ENCODE results near the gene OSBPL2.

DNA sequence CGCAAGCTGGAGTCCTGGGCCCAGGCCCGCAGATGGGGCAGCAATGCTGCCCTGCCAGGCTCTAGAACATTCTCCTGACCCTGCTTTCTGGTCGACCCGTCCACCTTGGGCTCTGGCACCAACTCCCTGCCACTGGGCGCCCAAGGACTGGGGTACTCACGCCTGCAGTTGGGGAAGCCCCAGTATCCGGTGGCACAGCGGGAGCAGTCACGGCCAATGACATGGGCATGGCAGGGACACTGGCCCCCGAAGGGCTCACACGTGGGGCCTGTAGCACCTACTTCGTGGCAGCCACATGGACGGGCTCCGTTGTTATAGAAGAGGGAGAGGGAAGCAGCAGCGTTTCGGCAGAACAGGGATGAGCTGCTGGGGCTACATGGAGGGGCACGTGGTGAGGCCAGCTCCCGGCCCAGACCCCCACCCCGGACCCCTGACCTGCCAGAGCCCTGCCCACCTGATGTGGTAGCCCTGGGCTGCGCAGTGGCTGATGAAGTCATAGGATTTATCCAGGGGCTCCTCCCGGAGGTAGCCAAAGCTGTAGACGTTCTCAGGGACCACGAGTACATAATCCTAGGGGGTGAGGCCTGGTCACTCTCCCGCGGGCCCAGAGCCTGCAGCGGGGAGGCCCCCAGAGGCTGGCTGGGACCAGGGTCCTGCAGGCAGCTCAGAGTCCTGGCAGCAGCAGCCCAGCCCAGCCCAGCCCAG, 90.5 kb downstream of the OSBPL2 start:
- TF ChIP-seq, protein P1, sequence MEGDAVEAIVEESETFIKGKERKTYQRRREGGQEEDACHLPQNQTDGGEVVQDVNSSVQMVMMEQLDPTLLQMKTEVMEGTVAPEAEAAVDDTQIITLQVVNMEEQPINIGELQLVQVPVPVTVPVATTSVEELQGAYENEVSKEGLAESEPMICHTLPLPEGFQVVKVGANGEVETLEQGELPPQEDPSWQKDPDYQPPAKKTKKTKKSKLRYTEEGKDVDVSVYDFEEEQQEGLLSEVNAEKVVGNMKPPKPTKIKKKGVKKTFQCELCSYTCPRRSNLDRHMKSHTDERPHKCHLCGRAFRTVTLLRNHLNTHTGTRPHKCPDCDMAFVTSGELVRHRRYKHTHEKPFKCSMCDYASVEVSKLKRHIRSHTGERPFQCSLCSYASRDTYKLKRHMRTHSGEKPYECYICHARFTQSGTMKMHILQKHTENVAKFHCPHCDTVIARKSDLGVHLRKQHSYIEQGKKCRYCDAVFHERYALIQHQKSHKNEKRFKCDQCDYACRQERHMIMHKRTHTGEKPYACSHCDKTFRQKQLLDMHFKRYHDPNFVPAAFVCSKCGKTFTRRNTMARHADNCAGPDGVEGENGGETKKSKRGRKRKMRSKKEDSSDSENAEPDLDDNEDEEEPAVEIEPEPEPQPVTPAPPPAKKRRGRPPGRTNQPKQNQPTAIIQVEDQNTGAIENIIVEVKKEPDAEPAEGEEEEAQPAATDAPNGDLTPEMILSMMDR (IDR thresholded peaks at IDR 0.05): no peak
- TF ChIP-seq EZH2phosphoT487 (IDR thresholded peaks at IDR 0.05) (no peak), EZH2 (IDR thresholded peaks at IDR 0.05) (no peak)

All from neural progenitor cell (in vitro differentiated cells).